NT2/D1 (cell line): ENCODE data around the gene FCGR3A.
"Not testable (repeated sequence)": the region's sequence is repeated elsewhere in the genome, so short reads cannot be mapped to it uniquely, and the experiment has no call there.

Experiments
- DNase-seq: peaks from one replicate; pipeline ENCODE4 v3.0.0-alpha.2; 2011; ENCODE audit warnings: low read depth, low spot score
- H3K27me3 ChIP-seq: 2 replicates; pipeline ENCODE4 v1.6.0; 2011; ENCODE audit warnings: mild to moderate bottlenecking; ENCODE audit not compliant: insufficient read length, insufficient read depth
- H3K36me3 ChIP-seq: 2 replicates; pipeline ENCODE4 v1.6.1; 2011; ENCODE audit warnings: mild to moderate bottlenecking, low read length, mixed read lengths; ENCODE audit not compliant: insufficient read depth, insufficient read length
- H3K4me1 ChIP-seq: 2 replicates; pipeline ENCODE4 v1.5.1; 2011; ENCODE audit not compliant: insufficient read depth, insufficient read length
- H3K4me3 ChIP-seq: 2 replicates; pipeline ENCODE4 v1.5.1; 2011; ENCODE audit warnings: low read depth; ENCODE audit not compliant: insufficient read length
- H3K9ac ChIP-seq: 2 replicates; pipeline ENCODE4 v1.6.0; 2011; ENCODE audit warnings: low read depth; ENCODE audit not compliant: insufficient read length
- H3K9me3 ChIP-seq: 2 replicates; pipeline ENCODE4 v1.5.1; 2011; ENCODE audit warnings: mild to moderate bottlenecking, low read length; ENCODE audit not compliant: insufficient read depth

The FCGR3A gene

GRCh38 chr1:161580879-161581537 lies 31.4 kb upstream of the FCGR3A start:
- not testable (repeated sequence) for H3K4me1 ChIP-seq, DNase-seq, H3K27me3 ChIP-seq, H3K4me3 ChIP-seq, H3K36me3 ChIP-seq, H3K9me3 ChIP-seq, H3K9ac ChIP-seq

GRCh38 chr1:161579856-161580507 lies 30.4 kb upstream of the FCGR3A start:
- not testable (repeated sequence) for H3K9ac ChIP-seq, DNase-seq, H3K4me3 ChIP-seq, H3K36me3 ChIP-seq, H3K27me3 ChIP-seq, H3K9me3 ChIP-seq, H3K4me1 ChIP-seq

- not testable (repeated sequence) for H3K36me3 ChIP-seq, H3K27me3 ChIP-seq, H3K9me3 ChIP-seq, H3K4me1 ChIP-seq, DNase-seq, H3K9ac ChIP-seq, H3K4me3 ChIP-seq
These were observed 27.1 kb upstream of the FCGR3A start for GRCh38 chr1:161576676-161577075.

- not testable (repeated sequence) for H3K4me1 ChIP-seq, H3K27me3 ChIP-seq, H3K36me3 ChIP-seq, H3K9me3 ChIP-seq, H3K9ac ChIP-seq, H3K4me3 ChIP-seq, DNase-seq
These were observed 22.1 kb upstream of the FCGR3A start for GRCh38 chr1:161571703-161572102.

GRCh38 chr1:161566602-161566960 lies 17.0 kb upstream of the FCGR3A start:
- H3K9ac ChIP-seq, H3K36me3 ChIP-seq, H3K4me3 ChIP-seq, H3K9me3 ChIP-seq, DNase-seq, H3K4me1 ChIP-seq, H3K27me3 ChIP-seq: not testable (repeated sequence)

- H3K9me3 ChIP-seq, H3K9ac ChIP-seq, H3K27me3 ChIP-seq, H3K4me1 ChIP-seq, H3K4me3 ChIP-seq, DNase-seq, H3K36me3 ChIP-seq: not testable (repeated sequence)
These were observed 13.9 kb upstream of the FCGR3A start for GRCh38 chr1:161563522-161563921.

- not testable (repeated sequence) for H3K4me3 ChIP-seq, H3K9me3 ChIP-seq, H3K9ac ChIP-seq, H3K4me1 ChIP-seq, DNase-seq, H3K36me3 ChIP-seq, H3K27me3 ChIP-seq
These were observed 12.8 kb upstream of the FCGR3A start for GRCh38 chr1:161562441-161562840.

GRCh38 chr1:161560960-161561715 lies 11.5 kb upstream of the FCGR3A start:
- H3K36me3 ChIP-seq, H3K9ac ChIP-seq, H3K4me3 ChIP-seq, H3K9me3 ChIP-seq, DNase-seq, H3K27me3 ChIP-seq, H3K4me1 ChIP-seq: not testable (repeated sequence)

GRCh38 chr1:161557506-161558450 lies 8.2 kb upstream of the FCGR3A start:
- not testable (repeated sequence) for H3K4me1 ChIP-seq, DNase-seq, H3K4me3 ChIP-seq, H3K27me3 ChIP-seq, H3K36me3 ChIP-seq, H3K9me3 ChIP-seq, H3K9ac ChIP-seq

- not testable (repeated sequence) for H3K27me3 ChIP-seq, H3K4me1 ChIP-seq, DNase-seq, H3K36me3 ChIP-seq, H3K9me3 ChIP-seq, H3K4me3 ChIP-seq, H3K9ac ChIP-seq
These were observed 7.4 kb upstream of the FCGR3A start for GRCh38 chr1:161556990-161557389.

- not testable (repeated sequence) for H3K27me3 ChIP-seq, DNase-seq, H3K4me3 ChIP-seq, H3K36me3 ChIP-seq, H3K4me1 ChIP-seq, H3K9ac ChIP-seq, H3K9me3 ChIP-seq
These were observed 6.5 kb upstream of the FCGR3A start for GRCh38 chr1:161556143-161556542.
